ENCODE results near the gene FOXJ2. TPM values are rescaled to one million over a fixed set of nuclear protein-coding genes. Genes with fewer than 3 reads are reported as not detected.

The FOXJ2 gene
- total RNA-seq, 4 donors from 2014 or later = 7.4 to 37.7 (median 10.8) TPM

Other genes with a start within 250 kb of the FOXJ2 start
- 1 to 10 TPM in 1 of 4 donors, under 1 TPM in 1, not detected in 2; 0.07 to 1.6 TPM for gene NANOG, start 243.3 kb upstream of the FOXJ2 start, total RNA-seq
- 1 to 10 TPM in 1 of 4 donors, under 1 TPM in 1, not detected in 2; 0.90 to 1.2 TPM for gene SLC2A14, start 159.8 kb upstream of the FOXJ2 start, total RNA-seq
- gene SLC2A3, start 96.5 kb upstream of the FOXJ2 start, total RNA-seq = 10 to 100 TPM in 3 of 4 donors, 1 to 10 TPM in 1; 8.2 to 64.1 (median 48.0) TPM
- 10 to 100 TPM in 1 of 4 donors, 1 to 10 TPM in 3; 1.0 to 23.8 (median 4.4) TPM for gene C3AR1, start 33.6 kb downstream of the FOXJ2 start, total RNA-seq
- gene NECAP1, start 49.6 kb downstream of the FOXJ2 start, total RNA-seq = 10 to 100 TPM in 3 of 4 donors, 1 to 10 TPM in 1; 10.0 to 49.6 (median 25.4) TPM
- gene CLEC4A, start 90.9 kb downstream of the FOXJ2 start, total RNA-seq = 1 to 10 TPM in 1 of 4 donors, under 1 TPM in 1, not detected in 2; 0.97 to 2.3 TPM
- under 1 TPM in 2 of 4 donors, not detected in 2; 0.07 to 0.15 TPM for gene ZNF705A, start 124.3 kb downstream of the FOXJ2 start, total RNA-seq
- gene FAM90A1, start 194.9 kb downstream of the FOXJ2 start, total RNA-seq = under 1 TPM in 1 of 4 donors, not detected in 3; 0.21 TPM

All from uterus (tissue), 4 donors.